Activated T-cell treated with anti-CD3 and anti-CD28 coated beads for 48 hours (primary cell): ENCODE results near the gene MFSD2B.
"Not testable (repeated sequence)": the region's sequence is repeated elsewhere in the genome, so short reads cannot be mapped to it uniquely, and the experiment has no call there.

ENCODE experiments used
- DNase-seq: peaks from one replicate; pipeline ENCODE4 v3.0.0-alpha.2; 2020; ENCODE audit warnings: low read depth

MFSD2B gene, protein sequence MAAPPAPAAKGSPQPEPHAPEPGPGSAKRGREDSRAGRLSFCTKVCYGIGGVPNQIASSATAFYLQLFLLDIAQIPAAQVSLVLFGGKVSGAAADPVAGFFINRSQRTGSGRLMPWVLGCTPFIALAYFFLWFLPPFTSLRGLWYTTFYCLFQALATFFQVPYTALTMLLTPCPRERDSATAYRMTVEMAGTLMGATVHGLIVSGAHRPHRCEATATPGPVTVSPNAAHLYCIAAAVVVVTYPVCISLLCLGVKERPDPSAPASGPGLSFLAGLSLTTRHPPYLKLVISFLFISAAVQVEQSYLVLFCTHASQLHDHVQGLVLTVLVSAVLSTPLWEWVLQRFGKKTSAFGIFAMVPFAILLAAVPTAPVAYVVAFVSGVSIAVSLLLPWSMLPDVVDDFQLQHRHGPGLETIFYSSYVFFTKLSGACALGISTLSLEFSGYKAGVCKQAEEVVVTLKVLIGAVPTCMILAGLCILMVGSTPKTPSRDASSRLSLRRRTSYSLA

DNA sequence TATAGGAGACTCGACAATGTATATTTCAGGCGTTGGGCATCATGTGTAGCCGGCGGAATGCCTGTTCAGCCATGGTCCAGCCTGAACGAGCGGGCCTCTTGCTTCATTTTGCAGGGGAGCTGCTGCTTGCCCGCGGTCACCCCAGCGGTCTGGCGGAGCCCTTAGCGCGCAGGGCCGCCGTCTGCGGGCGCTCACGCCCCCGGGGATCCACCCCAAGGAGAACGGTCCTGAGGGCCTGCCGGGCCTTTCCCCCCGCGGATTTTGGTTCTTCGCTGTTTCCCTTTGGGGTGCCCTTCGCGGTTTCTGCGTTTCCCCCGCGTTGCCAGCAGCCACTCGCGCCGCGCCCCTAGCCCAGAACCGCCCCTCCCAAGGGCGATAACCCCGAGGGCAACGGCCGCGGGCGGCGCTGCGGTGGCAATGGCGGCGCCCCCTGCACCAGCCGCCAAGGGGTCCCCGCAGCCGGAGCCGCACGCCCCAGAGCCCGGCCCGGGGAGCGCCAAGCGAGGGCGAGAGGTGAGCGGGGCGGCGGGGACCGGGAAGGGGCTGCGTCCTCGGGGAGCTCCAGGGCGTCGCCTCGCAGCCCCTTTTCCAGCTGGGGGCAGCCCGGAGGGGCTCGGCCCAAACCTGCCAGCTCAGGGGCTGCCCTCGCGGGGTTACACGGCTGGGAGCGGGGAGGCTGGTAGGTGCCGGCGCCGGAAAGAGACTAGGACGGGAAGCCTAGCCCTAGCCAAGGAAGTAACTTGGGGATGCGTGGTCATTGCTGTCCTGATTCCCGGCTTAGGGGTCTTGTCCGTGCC, at the start of gene MFSD2B:
Gene MFSD2B (plus strand): TSS at position 406 of the 797 bp plus-strand sequence. CDS start 12 bp downstream, at position 418.
- no peak for DNase-seq

- no peak for DNase-seq
Observed at GRCh38 chr2:23967846-23968245, 42.0 kb upstream of the MFSD2B start.

GRCh38 chr2:23976883-23977282, 33.0 kb upstream of the MFSD2B start:
- no peak for DNase-seq

- no peak for DNase-seq
Observed at GRCh38 chr2:23988371-23988770, 21.5 kb upstream of the MFSD2B start.

GRCh38 chr2:23992931-23993330, 17.0 kb upstream of the MFSD2B start:
- DNase-seq = no peak

DNA sequence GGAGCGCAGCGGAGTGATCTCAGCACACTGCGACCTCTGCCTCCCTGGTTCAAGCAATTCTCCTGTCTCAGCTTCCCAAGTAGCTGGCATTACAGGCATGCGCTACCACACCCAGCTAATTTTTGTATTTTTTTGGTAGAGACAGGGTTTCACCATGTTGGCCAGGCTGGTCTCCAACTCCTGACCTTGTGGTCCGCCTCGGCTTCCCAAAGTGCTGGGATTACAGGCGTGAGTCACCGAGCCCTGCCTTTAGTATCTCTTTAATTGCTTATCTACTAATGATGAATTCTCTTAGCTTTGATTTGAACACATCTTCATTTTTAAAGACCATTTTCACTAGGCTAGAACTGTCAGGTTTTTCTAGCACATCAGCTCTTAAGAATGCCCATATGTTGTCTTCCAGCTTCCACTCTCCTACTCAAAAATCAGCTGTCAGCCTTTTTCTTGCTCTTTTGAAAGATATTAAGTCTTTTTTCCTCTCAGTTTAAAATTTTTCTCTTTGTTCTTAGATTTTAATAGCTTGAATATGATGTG, 16.1 kb upstream of the MFSD2B start:
- no peak for DNase-seq

GRCh38 chr2:23994567-23994966, 15.3 kb upstream of the MFSD2B start:
- DNase-seq = no peak

DNA sequence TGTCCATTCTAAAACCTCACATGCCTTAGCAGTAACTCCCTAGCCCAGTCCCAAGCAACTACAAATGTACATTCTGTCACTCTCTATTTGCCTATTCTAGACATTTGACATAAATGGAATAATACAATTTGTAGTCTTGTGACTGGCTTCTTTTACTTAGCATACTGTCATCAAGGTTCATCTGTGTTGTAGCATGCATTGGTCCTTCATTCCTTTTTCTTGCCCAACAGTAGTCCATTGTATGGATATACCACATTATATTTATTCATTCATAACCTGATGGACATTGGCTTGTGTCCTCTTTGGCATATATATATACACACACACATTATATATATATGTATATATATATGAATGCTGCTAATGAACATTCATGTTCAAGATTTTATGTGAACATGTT, 2.2 kb upstream of the MFSD2B start:
- no peak for DNase-seq

DNA sequence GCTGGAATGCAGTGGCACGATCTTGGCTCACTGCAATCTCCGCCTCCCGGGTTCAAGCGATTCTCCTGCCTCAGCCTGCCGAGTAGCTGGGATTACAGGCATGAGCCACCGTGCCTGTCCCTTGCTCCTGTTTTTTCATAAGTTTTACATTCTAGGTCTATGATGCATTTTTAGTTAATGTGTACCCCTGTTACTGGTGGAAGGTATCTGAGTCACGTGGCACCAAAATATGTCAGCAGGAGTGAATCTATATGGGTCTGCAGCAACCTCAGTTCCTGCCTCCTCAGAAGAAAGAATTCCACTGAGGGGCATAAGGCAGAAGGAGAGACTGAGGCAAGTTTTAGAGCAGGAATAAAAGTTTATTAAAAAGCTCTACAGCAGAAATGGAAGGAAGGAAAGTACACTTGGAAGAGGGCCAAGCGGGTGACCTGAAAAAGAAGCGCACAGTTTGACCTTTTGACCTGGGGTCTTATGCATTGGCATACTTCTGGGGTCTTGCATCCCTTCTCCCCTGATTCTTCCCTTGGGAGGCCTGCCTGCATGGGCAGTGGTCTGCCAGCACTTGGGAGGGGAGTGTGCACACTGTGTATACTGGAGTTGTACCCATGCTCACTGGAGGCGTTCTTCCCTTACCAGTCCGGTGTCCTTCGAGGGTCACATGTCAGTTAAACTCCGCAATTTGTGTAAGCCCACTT, 1.1 kb upstream of the MFSD2B start:
- no peak for DNase-seq

DNA sequence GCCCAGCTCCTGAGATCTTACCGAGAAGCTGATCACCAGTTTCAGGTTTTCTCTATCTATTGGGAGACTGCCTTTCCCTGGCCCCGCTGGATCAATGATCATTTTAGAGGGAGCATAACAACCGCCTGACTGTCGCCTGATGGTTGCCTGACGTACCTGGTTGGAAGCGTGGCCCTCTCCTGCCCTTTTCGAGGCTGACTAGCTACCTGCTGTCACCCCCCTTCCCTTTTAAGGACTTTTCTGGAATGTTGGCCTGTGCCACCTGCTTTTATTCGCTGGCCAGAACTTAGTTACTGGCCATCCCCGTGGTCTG, 562 bp upstream of the MFSD2B start:
- DNase-seq = no peak

- no peak for DNase-seq
Observed at GRCh38 chr2:24010477-24011249, 778 bp downstream of the MFSD2B start.

- no peak for DNase-seq
Observed at GRCh38 chr2:24011250-24012104, 1.6 kb downstream of the MFSD2B start.

DNA sequence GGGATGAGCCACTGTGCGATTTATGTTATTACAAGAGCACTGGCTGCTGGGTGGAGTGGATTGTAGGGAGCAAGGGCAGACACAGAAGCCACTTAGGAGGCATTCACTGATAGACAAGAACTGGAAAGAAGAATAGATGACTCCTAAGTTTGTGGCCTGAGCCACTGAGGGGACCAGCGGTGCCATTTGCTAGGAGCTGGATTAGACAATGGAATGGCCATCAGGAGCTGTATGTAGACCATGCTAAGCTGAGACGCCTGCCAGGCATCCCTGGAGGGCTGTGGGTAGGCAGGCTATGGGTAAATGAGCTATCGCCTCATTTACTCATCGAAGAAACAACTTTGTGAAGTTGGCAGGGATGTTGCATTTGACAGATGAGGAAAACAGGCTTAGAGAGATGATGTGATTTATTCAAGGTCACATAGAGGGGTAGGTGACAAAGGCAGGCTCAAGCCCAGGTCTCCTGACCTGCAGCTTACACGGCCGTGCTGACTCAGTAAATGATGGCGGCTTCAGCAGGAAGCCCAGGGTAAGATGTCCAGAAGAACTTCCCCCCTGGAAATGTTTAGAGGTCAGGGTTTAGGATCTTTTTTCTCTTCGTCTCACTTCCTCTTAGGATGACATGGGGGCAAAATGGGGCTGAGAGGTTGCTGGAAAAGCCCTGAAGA, 2.8 kb downstream of the MFSD2B start:
- no peak for DNase-seq

DNA sequence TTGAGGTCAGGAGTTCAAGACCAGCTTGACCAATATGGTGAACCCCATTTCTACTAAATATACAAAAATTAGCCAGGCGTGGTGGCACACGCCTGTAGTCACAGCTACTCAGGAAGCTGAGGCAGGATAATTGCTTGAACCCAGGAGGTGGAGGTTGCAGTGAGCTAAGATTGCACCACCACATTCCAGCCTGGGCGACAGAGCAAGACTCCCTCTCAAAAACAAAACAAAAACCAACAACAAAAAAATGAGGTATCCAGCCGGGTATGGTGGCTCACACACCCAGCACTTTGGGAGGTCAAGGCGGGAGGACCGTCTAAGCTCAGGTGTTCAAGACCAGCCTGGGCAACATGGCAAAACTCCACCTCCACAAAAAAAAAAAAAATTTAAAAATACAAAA, 5.0 kb downstream of the MFSD2B start:
- DNase-seq = not testable (repeated sequence)

DNA sequence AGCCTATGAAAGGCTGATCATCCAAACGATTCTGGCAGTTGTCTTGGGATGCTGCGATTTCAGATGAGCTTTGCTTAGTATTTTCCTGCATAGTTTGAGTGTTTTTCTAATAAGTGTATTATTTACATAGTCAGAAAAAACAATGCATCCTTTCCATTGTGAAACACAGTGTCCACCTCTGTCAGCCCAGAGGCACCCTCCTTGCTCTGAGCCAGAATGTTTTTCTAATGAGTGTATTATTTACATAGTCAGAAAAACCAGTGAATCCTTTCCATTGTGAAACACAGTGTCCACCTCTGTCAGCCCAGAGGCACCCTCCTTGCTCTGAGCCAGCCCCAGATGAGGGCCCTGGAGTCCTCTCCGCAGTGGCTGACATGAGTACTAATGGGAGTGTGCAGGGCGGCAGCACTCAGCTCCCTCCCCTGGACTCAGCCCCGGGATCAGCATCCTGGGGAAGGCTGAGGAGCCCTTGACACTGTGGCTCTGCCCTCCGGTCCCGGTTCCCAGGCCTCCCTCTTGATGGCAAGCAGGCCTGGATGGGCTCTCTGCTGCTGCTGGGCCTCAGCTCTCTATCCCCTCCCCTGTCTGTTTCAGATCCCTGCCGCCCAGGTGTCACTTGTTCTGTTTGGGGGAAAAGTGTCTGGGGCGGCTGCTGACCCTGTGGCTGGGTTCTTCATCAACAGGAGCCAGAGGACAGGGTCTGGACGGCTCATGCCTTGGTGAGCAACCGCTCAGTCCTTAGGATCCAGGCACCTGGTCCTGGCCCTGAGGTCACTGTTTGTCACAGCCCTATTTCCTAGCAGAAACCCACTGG, 5.9 kb downstream of the MFSD2B start:
- DNase-seq = no peak

GRCh38 chr2:24016376-24016761, 6.5 kb downstream of the MFSD2B start:
- no peak for DNase-seq

DNA sequence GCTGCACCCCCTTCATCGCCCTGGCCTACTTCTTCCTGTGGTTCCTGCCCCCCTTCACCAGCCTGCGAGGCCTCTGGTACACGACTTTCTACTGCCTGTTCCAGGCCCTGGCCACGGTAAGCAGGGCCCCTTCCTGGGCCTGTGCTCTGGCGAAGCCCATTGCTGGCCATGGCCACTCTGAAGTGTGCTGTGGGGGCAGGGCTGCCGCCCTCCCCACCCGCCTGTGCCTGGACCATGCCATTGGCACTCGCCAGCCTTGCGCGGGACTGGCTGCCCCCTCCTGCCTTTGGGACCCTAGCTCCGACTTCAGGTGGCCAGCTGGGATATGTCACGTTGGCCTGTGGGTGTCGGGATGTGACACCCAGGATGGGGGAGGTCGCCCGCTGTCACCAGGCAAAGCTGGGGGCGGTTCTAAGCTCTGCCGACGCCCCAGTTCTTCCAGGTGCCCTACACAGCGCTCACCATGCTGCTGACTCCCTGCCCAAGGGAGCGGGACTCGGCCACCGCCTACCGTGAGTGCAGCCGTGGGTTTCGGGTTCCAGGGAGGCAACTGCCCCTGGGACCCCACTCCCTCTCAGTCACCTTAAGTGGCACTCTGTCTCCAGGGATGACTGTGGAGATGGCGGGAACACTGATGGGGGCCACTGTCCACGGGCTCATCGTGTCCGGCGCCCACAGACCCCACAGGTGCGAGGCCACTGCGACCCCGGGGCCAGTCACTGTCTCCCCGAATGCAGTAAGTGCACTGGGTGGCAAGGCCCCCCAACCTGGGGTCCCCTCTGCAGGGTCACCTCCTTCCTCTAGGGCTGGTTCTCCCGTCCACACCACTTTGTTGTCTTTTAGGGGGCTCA, 7.2 kb downstream of the MFSD2B start:
- no peak for DNase-seq

DNA sequence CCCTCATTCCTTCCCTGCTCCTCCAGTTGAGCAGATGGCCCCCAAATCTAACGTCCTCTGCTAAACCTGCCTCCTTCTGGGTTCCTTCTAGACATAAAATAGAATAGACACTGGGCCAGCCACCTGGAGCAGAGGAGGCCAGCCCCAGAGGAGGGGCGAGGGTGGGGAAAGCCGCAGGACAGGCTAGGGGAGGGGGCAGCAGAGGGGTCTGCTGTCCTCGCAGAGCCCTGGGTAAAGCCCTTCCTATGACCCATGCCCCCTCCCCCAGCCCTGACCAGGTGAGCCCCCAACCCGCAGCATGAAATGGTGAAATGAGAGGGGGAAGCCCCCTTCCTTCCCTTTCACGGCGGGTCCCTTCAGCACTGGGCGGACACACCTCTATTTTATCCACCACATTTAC, 7.8 kb downstream of the MFSD2B start:
- DNase-seq = no peak
